IPS-NIHi11 (cell line): ENCODE data around the gene TEX29.

Experiments
- DNase-seq: peaks from one replicate; pipeline ENCODE4 v3.0.0; 2012; ENCODE audit warnings: mixed read lengths, low spot score

TEX29 gene

DNA sequence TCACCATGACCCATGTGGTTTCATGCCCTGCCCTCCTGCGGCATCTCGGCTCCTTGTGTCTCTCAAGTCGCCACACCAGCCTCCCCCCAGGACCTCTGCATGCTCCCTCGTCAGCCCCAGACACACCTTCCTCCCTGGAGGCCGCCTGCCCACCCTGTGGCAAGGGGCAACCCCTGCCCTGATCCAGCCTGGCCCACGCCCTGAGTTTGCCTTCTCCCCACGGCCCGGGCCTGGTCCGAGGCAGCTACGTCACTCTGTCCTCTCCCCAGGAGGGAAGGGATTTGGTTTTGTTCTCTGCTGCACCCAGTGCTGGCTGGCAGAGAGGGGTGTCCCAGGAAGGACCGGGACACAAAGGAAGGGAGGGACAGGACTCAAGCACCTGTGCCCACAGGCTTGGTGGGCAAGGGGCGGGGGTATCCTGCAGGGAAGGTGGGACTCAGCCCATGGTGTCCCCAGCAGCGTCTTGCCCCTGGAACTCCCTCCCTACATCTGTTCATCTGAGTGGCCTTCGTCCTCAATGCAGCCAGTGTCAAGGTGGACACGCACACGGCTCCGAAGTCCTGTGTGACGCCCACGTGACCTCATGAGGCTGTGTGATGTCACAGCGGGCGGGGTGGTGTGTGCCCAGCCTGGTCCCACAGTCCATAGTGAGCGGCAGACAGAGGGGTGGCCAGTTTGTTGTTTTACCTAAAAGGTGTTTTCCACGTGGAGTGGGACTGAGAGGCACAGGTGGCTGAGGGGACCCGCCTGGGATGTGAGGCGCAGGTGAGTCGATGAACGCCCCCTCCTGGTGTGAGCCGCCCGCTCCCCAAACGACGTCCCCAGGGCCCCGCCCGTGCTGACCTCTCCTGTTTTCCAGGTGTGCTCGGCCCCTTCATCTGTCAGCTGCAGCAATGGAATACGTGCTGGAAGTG, at the start of gene TEX29:
TEX29 (plus strand) TSS at position 645 of the 914 bp plus-strand sequence; CDS start at position 894, 249 bp downstream.
- DNase-seq: no peak

DNA sequence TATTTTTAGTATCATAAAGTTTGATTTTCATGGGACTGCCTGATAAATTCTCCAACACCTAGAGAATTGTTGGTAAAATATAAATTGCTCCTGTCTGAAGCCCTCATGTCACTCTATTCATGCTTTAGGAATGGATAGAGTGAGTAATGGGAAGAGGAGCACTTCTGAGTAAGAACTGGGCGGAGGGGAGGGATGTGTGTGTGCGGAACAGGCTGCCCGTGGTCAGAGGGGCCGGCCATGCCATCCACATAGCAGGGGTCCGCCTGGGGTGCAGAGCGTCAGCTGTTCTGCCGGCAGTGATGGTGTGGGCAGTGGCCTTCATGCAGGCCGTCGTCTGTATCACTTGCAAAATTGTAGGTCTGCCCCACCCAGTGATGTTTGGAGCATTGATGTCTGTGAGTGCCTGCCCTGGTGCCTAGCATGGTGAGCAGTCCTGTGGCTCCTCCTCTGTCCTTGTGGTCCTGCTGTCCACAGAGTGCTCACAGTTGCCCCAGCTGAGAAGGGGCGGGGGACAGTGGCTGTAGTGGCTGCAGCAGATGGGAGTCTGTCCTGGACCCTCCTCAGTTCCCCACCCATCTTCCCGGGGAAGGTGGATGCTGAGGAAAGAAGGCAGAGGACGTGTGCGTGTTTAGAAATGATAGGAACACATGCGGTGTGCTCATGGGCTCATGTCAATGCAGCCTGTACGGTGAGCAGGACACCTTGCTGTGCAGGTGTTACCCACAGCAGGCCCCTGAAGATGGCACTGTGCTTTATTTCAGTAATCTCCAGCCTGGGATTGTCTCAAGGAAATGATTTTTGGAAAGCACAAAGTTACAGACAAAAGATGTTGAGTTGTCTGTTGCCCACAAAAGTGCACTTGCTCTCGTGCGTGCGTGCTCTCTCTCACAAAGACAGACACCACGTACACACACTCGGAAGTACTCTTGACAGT, 49.4 kb upstream of the TEX29 start:
- no peak for DNase-seq

- no peak for DNase-seq
Observed at GRCh38 chr13:111272117-111272516, 48.3 kb upstream of the TEX29 start.

GRCh38 chr13:111275382-111275781, 45.1 kb upstream of the TEX29 start:
- no peak for DNase-seq

DNA sequence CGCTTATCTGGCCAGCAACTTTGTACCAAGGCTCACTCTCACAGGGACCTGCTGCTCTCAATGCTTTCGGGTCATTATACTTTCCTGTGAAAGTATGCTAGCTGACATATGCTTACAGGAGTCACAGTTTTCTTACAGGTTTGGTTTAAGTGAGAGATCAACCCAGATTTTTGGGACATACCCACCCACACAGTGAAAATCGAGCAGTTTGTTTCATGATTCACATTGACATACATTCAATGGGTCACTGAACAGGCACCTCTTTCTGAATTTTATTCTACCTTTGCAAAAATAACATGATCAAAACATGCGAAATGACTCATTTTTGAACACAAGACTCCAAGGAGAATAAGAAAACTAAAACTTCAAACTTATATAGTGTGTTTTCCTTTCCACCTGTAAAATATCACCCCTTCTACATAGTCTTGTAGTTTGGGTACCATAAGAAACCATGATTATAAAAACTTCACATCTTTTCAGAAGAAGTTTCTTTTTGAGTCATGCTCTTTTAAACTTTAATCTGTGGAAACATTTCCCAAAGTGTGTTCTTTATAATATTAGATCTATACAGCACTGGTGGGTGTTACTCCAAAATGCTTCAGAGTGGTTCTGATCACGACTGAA, 44.3 kb upstream of the TEX29 start:
- DNase-seq: no peak

- no peak for DNase-seq
Observed at GRCh38 chr13:111278258-111278657, 42.2 kb upstream of the TEX29 start.

GRCh38 chr13:111278743-111279652, 41.4 kb upstream of the TEX29 start:
- DNase-seq: no peak

DNA sequence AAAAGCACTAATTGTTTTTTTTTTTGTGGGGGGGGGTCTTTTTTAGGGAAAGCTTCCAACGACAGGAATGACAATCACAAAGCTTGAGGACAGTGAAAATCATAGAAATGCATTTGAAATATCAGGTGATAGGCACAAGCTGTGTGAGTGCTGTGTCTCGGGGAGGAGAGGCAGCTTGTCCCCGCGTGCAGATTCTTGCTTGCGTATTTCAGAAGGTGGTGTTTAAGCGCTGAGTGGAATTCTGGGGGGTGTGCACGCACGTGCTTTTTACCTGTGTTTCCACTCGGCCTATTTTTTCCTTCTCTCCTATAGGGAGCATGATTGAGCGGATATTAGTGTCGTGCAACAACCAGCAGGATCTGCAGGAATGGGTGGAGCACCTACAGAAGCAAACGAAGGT, 40.2 kb upstream of the TEX29 start:
- no peak for DNase-seq

DNA sequence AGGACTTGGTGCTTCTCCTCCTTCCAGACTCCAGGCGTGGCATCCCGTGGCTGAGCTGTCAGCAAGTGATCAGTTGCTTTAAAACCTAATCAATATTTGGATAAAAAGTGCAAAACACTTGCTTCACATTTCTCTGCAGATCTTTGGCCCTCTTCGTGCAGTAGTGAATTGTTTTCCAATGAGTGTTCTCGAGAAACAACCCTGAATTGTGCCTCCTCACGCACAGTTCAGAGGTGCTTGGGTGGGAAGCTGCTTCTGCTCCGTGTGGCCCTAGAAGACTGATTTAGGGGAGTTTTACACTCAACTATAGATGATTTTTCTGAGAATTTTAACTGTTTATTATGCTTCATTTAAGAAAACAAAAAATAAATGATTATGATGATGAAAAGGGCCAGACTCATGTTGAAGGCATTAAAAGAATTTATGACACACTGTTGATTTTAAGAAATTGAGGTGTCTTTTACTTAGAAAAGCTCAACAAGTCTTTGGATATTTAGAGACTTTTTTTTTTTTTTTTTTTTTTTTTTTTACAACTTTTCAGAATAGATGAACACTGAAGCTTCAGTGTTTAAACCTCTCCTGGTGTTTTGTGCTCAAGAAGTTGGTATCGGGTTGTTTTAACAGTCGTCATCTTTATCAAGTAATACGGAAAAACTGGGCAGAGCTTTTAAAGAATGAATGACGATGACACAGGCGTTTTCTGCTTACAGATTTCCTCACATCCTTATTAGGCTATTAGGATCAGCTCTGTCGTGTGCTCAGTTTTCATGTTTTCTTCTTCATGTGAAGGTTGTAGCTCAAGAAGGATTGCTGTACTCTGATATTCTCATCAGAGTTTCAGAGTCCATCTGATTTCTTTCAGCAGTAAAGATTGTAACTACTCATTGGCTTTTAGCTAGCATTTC, 39.5 kb upstream of the TEX29 start:
- DNase-seq: no peak

DNA sequence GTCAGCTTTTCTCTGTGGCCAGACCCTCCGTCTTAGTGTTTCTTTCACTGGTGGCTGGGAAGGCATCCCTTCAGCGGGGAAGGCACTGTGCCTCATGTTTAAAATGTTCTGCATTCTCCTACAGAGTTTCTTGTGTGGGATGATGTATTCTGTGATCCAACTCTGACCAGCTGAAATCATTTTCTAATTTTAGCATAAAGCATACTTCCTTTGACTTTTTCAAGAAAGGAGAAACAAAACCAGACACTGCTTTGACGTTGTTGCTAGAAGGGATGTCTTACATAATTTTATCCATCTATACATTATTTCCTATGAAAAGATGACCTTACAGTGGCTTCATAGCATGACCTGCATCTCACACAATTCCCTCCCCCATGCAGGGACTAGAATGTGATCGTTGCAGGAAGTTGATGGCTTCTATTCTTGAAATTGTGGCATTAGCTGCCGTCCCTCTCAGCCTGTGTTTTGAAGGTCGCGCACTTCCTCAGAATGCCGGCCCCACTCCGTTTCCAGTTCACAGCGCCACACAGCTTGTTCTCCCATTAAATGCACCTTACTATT, 38.6 kb upstream of the TEX29 start:
- no peak for DNase-seq

- no peak for DNase-seq
Observed at GRCh38 chr13:111282425-111282824, 38.0 kb upstream of the TEX29 start.

GRCh38 chr13:111282997-111283396, 37.4 kb upstream of the TEX29 start:
- no peak for DNase-seq

DNA sequence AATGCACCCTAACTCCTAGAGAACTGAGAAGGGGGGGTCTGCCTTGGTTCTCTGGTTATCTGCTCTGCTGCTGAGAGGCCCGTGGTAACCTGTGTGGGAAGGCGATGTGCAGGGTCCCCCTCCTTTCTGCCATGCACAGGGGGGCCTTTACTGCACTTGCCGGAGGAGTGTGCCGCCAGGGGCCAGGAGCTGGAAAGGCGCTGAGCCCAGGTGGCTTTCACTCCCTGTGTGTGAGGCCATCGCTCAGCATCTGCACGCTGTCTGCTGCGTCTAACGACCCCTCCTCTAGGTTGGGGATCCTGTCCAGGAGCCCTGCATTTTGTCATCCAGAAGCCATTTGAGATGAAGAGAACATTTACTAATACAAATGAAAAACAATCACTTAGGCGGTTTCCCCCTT, 37.0 kb upstream of the TEX29 start:
- no peak for DNase-seq

- no peak for DNase-seq
Observed at GRCh38 chr13:111283991-111284390, 36.5 kb upstream of the TEX29 start.

DNA sequence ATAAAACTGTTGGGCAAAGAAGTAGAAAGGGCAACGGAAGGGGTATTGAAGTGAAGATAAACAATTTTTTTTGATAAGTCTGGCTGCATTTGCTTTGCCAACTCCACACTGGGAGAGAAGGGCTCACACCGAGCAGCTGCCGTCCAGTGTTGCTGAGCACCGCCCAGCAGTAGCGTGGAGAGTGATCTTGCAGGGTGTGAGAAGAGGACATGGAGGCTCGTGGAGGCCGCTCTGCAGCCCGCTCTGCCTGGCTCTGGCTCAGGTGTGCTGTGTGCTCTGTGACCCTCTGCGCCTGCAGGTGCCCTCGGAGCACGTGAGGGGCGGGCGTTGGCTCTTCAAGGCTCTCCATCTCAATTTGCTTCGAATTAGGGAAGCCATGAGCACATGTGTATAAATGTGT, 35.9 kb upstream of the TEX29 start:
- DNase-seq: no peak

GRCh38 chr13:111286162-111286561, 34.3 kb upstream of the TEX29 start:
- DNase-seq: no peak

GRCh38 chr13:111286749-111287148, 33.7 kb upstream of the TEX29 start:
- DNase-seq: no peak

DNA sequence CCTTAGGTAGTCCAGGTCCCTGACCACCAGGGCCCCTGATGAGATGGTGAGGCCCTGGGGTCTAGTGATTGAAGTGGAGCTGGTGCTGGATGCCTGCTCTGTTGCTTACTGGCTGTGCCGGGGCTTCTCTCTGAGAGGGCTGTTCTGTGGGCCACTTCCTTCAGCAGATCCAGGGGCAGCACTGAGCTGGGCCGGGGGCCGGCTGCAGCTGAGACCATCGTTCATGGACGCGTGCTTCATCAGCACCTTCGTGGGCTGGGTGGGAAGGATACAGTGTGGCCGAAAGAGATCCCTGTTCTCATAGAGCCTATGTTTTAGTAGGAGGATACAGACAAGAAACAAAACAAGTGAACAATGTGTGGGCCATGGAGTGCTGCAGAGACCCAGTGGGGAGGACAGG, 33.2 kb upstream of the TEX29 start:
- no peak for DNase-seq

- no peak for DNase-seq
Observed at GRCh38 chr13:111288276-111288675, 32.2 kb upstream of the TEX29 start.

DNA sequence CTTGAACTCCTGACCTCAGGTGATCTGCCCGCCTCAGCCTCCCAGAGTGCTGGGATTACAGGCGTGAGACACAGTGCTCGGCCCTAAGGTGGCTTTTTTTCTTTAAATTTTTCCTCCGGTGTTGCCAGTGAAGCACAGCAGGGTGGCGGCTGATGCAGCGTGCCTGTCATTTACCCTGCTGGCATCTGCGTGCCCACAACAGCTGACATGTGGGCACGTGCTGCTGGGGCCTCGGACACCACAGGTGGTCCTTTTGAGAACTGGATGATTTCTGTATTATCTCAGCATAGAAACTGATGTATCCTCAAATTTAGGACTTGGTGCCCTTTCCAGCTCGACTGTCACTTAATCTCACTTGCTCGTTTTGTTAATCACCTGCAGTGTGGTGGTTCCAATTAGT, 31.2 kb upstream of the TEX29 start:
- DNase-seq: no peak
